Epithelial cell of proximal tubule (primary cell): ENCODE data around the gene MRPL52. TPM values are rescaled to one million over a fixed set of nuclear protein-coding genes. Genes with fewer than 3 reads are reported as not detected.
A peak's percentile ranks its signal among the peaks of the same experiment; 100 is the strongest.

Experiments
- DNase-seq: peaks from one replicate; pipeline ENCODE4 v3.0.0-alpha.2; 2011; ENCODE audit warnings: low read depth
- H3K4me3 ChIP-seq: 2 replicates; pipeline ENCODE4 v1.5.1; 2011; ENCODE audit warnings: low read depth, mild to moderate bottlenecking, low read length
- total RNA-seq: library from RNA; depleted of rRNA; stranded (reverse); fragments of >200 nt; gene quantifications from 2 replicates; pipeline ENCODE4 v1.2.3, GENCODE V29; 2015
- TF ChIP-seq, protein P1 (sequence below): conservative IDR thresholded peaks from 2 replicates; pipeline ENCODE4 v1.5.1; 2012; ENCODE audit warnings: low read depth, mild to moderate bottlenecking, low read length

MRPL52 gene
- 160 and 224 TPM in 2 replicates for total RNA-seq

- TF ChIP-seq, protein P1, sequence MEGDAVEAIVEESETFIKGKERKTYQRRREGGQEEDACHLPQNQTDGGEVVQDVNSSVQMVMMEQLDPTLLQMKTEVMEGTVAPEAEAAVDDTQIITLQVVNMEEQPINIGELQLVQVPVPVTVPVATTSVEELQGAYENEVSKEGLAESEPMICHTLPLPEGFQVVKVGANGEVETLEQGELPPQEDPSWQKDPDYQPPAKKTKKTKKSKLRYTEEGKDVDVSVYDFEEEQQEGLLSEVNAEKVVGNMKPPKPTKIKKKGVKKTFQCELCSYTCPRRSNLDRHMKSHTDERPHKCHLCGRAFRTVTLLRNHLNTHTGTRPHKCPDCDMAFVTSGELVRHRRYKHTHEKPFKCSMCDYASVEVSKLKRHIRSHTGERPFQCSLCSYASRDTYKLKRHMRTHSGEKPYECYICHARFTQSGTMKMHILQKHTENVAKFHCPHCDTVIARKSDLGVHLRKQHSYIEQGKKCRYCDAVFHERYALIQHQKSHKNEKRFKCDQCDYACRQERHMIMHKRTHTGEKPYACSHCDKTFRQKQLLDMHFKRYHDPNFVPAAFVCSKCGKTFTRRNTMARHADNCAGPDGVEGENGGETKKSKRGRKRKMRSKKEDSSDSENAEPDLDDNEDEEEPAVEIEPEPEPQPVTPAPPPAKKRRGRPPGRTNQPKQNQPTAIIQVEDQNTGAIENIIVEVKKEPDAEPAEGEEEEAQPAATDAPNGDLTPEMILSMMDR, result no peak
- H3K4me3 ChIP-seq, result peak within 1 kb of the TSS; percentile 84
- no peak for DNase-seq
Measured at GRCh38 chr14:22829661-22830442, at the start of gene MRPL52. TSS of gene MRPL52 (plus strand) at chr14:22829887. CDS start at chr14:22829913, 26 bp downstream.

- TF ChIP-seq, protein P1, result no peak
- DNase-seq, result no peak
- H3K4me3 ChIP-seq, result no peak overlapping the region
Measured at GRCh38 chr14:22780105-22780679, 49.5 kb upstream of the MRPL52 start.

- DNase-seq, result no peak
- TF ChIP-seq, protein P1, result no peak
- no peak overlapping the region for H3K4me3 ChIP-seq
Measured at GRCh38 chr14:22780941-22781300, 48.8 kb upstream of the MRPL52 start.

GRCh38 chr14:22781301-22781991 lies 48.2 kb upstream of the MRPL52 start:
- no peak overlapping the region for H3K4me3 ChIP-seq
- TF ChIP-seq, protein P1, result no peak
- no peak for DNase-seq

DNA sequence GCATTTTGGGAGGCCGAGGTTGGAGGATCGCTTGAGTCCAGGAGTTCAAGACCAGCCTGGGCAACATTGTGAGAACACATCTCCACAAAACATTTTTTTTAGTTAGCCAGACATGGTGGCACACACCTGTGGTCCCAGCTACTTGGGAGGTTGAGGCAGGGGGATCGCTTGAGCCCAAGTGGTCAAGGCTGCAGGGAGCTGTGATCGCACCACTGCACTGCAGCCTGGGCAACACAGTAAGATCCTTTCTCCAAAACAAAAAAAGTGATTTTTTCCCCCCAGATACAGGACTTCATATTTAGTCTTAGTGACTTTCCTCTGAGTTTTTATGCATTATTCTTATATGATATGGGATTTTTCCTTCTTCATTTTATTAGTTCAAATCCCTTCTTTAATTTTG lies 43.0 kb upstream of the MRPL52 start:
- DNase-seq, result no peak
- TF ChIP-seq, protein P1, result no peak
- no peak overlapping the region for H3K4me3 ChIP-seq

GRCh38 chr14:22791301-22791700 lies 38.4 kb upstream of the MRPL52 start:
- peak; percentile 77 for DNase-seq
- no peak overlapping the region for H3K4me3 ChIP-seq

More at GRCh38 chr14:22791301-22791700, 38.4 kb upstream of the MRPL52 start:
- TF ChIP-seq, protein P1, result no peak
